Testis (tissue), 2 donors: ENCODE results near the gene ERBB3.
"Not testable (repeated sequence)": the region's sequence is repeated elsewhere in the genome, so short reads cannot be mapped to it uniquely, and the experiment has no call there.

ENCODE experiments used
- CTCF ChIP-seq, 3 experiments: fragments of 450-650 bp in 2 of 3; fragments of 200-600 bp in 1 of 3; sonication (generic) in 1 of 3; IDR thresholded peaks; one replicate each; pipeline ENCODE4 v1.5.1; 2016 to 2019; ENCODE audit warnings: antibody characterized with exemption in 3 of 3, mild to moderate bottlenecking in 2 of 3, moderate library complexity in 1 of 3
- POLR2A ChIP-seq: fragments of 450-650 bp; IDR thresholded peaks from one replicate; pipeline ENCODE4 v1.6.1; 2017; ENCODE audit warnings: antibody characterized with exemption, mild to moderate bottlenecking, moderate library complexity

DNA sequence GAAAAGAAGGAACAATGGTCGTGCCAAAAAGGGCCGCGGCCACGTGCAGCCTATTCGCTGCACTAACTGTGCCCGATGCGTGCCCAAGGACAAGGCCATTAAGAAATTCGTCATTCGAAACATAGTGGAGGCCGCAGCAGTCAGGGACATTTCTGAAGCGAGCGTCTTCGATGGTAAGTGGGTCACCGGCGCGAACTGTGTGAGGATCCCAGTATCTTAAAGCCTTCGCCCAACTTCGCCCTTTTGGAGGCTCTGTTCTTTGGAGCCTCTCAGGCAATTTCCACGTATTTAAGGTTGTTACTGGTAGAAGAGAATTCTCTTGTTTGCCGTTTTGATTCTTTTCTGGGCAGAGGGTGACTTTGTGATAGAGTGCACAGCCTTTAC is 37.5 kb upstream of the ERBB3 start:
- not testable (repeated sequence) for TF ChIP-seq POLR2A; CTCF (IDR thresholded peaks at IDR 0.05)
